HG02798 (cell line): ENCODE results near the gene TGIF1.
"Not testable (repeated sequence)": the region's sequence is repeated elsewhere in the genome, so short reads cannot be mapped to it uniquely, and the experiment has no call there.

Experiments used
- ATAC-seq: cut with Tn5 transposase; IDR thresholded peaks from one replicate; pipeline ENCODE4 v1.9.1; 2021; ENCODE audit warnings: mild to moderate bottlenecking; ENCODE audit not compliant: unreplicated experiment, poor library complexity

TGIF1 gene

GRCh38 chr18:3450012-3450798 lies at the start of gene TGIF1:
TGIF1 (plus strand) TSS chr18:3450172; CDS start chr18:3450490, 318 bp downstream.
- no peak for ATAC-seq

- no peak for ATAC-seq
Observed at GRCh38 chr18:3400567-3401296, 49.2 kb upstream of the TGIF1 start.

DNA sequence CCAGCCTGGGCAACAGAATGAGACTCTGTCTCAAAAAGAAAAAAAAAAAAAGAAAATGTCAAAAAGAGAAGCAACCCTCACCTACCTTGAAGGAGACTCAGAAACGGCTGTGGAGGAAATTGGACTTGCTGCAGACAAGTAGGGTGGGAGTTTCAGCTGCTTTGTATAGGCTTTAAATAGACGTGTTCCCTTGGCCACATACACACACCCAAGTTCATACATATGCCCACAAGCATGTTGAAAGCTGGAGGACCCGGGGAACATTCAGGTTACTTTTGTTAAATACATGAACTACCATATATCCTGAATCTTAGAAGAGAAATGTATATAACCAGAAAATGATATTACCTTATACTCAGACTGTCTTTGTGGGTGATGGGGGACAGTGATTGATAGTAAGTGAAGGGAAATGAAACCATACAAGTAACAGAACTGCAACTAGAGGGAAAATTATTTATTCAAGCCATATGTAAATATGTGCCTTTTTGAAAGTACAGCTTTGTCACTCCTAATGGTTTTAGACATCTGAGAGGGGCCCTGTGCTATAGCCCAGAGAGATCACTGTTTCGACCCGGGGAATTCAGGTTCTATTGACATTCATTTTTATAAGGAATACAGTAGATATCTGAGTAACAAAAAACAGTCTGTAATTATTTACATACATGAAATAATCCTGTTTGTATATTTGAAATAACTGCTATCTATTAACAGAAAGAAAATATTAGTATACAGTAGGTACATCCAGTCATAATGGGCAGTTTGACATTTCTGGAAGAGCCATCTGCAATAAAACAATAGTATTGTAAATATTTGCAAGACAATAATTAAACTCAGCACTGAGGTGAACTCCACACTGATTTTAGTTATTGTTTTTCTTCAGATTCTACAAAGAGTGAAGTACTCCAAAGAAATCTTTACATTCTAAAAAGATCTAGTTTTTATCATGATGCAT lies 48.0 kb upstream of the TGIF1 start:
- peak; percentile 85 for ATAC-seq

DNA sequence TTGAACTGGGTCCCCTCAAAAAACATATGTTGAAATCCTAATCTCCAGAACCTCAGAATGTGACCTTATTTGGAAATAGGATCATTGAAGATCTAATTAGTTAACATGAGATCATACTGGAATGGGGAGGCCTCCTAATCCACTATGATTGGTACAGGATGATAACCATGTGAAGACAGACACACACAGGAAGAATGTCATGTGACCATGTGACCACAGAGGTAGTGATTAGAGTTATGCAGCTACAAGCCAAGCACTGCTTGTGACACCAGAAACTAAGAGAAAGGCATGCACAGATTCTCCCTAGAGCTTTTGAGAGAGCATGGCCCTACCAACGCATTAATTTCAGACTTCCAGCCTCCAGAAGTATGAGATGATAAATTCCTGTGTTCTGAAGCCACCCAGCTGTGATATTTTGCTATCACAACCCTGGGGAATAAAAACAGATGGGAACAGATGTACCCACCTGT lies 47.0 kb upstream of the TGIF1 start:
- ATAC-seq: no peak

DNA sequence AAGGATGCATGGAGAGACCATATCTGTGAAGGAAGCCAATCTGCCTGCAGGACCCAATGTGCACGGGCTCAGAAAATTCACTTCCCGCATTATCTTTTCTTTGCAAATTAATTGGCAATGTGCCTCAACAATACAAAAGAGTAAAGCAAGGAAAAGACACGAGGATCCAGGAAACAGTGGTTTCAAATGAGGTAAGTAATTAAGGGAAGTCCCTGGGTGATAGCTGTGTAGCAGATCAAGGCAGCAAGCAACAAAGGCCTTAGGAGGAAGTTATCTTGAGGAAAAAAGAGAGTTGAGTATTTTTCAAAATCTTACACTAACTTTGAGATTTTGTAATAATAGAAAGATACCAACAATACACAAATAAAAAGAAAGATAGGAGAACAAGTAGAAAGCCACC lies 44.3 kb upstream of the TGIF1 start:
- ATAC-seq: no peak

DNA sequence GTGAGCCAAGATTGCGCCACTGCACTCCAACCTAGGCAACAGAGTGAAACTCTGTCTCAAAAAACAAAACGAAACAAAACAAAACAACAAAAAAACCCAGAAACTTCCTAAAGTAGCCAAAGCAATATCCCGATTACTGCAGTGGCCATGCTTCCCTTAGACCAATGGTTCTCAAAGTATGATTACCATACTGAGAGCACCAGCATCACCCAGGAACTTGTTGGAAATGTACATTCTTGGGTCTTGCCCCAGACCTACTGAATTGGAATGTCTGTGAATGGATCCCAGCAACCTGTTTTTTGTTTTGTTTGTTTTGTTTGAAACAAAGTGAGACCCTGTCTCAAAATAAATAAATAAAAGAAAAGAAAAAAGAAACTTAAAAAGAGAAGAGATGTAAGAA lies 41.9 kb upstream of the TGIF1 start:
- no peak for ATAC-seq

DNA sequence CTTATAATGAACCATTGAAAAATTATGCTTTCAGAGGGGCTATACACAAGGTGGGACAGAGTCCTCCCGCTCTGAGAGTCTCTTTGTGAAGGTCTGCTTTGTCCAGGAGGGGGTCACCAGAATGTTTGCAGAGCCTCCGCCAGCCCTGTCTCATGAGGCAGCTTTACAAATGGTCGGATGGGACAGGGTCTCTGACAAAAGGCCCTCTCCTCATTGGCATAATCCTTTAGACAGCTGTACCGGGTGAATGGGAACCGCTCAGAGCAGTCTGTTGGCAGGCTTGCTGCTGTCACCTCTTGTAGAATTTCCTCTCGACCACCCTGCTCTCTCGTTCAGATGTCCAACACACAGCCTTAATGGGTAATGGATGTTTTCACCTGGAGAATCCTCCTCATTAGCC lies 40.2 kb upstream of the TGIF1 start:
- ATAC-seq: no peak

DNA sequence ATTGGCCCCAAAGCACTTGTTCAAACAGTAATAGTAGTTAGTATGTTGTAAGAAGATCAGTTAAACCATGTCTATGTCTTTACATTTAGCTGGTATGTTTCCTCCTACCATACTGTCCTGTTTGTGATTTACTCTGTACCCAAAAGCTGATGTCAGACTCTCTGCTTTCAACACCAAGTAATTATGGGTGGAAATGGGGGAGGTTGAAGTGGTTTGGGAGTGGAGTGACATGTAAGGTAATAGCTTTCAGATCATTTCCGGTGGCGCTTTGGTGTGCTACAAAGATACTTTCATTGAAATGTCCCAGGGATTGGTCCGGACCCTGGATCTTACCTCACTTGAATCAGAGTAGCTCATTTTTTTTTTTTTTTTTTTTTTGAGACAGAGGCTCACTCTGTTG lies 39.7 kb upstream of the TGIF1 start:
- no peak for ATAC-seq

DNA sequence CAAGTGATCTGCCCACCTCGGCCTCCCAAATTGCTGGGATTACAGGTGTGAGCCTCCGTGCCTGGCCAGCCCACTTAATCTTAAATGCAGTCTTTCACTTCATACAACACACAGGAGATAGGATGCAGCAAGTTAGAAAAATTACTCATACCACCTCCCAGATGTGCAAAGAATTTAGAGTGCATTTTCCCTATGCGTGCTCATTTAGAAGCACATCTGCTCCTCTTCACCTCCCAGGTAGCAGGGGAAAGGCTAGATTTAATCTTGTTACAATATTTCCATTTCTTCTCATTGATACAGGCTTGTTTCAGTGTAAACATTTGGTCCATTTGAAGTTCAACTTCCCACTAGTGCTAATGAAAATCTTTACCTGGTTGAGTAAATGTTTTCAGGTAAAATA lies 39.1 kb upstream of the TGIF1 start:
- ATAC-seq: not testable (repeated sequence)

DNA sequence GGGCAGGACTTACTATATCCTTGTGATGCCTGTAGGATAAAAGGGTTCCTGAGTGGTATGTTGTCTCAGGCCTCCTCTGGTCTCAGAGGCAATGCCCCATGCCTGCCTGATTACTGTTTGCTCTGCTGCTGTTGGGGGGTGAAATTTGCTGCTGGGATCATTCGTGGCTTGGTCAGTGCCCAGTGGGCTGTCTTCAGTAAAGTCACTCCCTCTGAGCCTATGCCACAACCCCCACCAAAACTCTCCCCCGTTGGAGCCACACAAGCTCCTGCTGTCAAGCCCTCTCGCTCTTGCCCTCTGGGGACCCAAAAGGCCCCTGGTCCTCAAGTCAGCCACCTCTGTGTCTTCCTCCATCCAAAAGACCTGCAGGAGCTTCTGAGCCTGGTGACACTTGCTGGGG lies 38.6 kb upstream of the TGIF1 start:
- no peak for ATAC-seq

- ATAC-seq: no peak
Observed at GRCh38 chr18:3411854-3412268, 38.1 kb upstream of the TGIF1 start.

DNA sequence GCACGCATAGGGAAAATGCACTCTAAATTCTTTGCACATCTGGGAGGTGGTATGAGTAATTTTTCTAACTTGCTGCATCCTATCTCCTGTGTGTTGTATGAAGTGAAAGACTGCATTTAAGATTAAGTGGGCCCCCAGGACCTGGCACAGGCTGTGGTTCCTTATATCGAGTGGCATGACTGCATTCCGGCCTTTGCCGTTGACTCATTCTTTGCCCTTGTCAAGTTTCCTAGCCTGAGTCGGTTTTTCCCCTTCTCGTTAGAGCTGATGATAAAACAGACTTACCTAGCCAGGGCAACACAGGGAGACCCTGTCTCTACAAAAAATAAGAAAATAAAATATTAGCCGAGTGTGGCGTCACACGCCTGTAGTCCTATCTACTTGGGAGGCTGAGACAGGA lies 37.4 kb upstream of the TGIF1 start:
- ATAC-seq: peak; percentile 44

DNA sequence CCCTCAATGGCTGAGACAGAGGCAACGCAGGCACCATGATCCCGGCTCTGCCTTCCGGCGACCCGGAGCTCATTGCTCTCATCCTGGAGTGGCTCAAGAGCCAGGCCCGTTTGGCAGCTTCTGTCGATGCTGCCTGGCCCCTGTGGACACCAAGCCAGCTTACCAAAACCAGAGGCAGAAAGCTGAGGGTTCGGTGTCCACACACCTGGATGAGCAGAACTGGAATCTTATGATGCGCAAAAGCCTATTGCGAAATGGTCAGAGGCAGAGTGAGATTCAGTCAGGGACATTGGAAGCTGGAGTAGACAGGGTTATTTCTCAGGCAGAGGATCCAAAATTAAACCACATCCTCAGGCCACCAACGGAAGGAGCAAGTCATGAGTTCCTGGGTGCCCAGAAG lies 34.9 kb upstream of the TGIF1 start:
- ATAC-seq: no peak

- no peak for ATAC-seq
Observed at GRCh38 chr18:3418083-3418482, 31.9 kb upstream of the TGIF1 start.

DNA sequence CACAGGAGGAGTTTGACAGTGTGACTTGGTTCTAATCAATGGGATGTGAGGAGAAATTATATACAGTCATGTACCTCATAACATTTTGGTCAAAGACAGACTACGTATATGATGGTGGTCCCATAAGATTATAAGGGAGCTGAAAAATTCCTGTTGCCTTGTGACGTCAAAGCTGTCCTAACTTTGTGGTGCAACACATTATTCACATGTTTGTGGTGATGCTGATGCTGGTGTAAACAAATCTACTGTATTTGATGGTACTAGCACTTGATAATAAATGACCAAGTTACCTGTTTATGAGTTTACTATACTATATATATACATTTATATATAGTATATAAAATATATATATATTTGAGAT lies 29.1 kb upstream of the TGIF1 start:
- ATAC-seq: no peak

- ATAC-seq: no peak
Observed at GRCh38 chr18:3422905-3423304, 27.1 kb upstream of the TGIF1 start.

DNA sequence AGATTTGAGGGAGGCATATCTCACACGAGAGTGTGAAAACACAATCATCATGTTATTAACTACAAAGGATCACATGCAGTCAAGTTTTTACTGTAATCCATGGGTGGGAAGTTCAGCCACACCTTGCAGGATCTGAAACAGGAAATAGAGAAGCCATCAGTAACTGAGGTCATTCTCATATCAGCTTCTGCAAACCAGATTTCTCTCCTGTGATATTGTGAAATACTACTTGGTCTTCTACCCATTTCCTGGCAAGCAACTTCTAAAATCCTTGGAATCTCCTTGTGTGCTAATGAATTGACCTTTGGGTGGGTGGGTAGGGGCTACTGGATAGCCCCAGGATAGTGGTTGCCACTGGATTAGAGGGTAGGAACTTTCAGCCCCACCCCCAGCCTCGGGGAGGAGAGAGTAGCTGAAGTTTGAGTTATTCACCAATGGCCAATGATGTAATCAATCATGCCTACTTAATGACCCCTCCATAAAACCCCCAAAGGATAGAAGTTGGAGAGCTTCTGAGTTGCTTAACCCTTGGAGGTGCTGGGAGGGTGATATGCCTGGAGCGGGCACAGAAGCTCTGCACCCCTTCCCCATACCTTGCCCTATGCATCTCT lies 25.6 kb upstream of the TGIF1 start:
- ATAC-seq: no peak

- ATAC-seq: no peak
Observed at GRCh38 chr18:3425030-3425429, 24.9 kb upstream of the TGIF1 start.

GRCh38 chr18:3425446-3425845 lies 24.5 kb upstream of the TGIF1 start:
- ATAC-seq: no peak

- no peak for ATAC-seq
Observed at GRCh38 chr18:3426074-3426473, 23.9 kb upstream of the TGIF1 start.
